Left lung (tissue), 10 donors: ENCODE data around the gene ZPBP. TPM values are rescaled to one million over a fixed set of nuclear protein-coding genes. Genes with fewer than 3 reads are reported as not detected.

Source experiments
- ATAC-seq: fragments of 200-7000 bp; cut with Tn5 transposase; one replicate; pipeline ENCODE4 v1.9.1; 2020; ENCODE audit warnings: moderate library complexity
- DNase-seq, 4 donors: peaks; one replicate each; pipeline ENCODE4 v3.0.0-alpha.2; 2013 to 2020
- H3K27ac ChIP-seq, 2 donors: fragments of 200-600 bp; sonication (generic) in 1 of 2; one replicate each; pipeline versions ENCODE4 v1.5.0 to v1.8.0; 2020 to 2021
- H3K27me3 ChIP-seq, 2 donors: fragments of 200-600 bp; sonication (generic) in 1 of 2; one replicate each; pipeline versions ENCODE4 v1.5.0 to v1.8.0; 2020 to 2021
- H3K36me3 ChIP-seq, 2 donors: fragments of 200-600 bp; sonication (generic) in 1 of 2; one replicate each; pipeline versions ENCODE4 v1.5.0 to v1.8.0; 2020 to 2021
- H3K4me1 ChIP-seq, 2 donors: fragments of 200-600 bp; one replicate each; pipeline ENCODE4 v1.8.0; 2021
- H3K4me3 ChIP-seq, 2 donors: fragments of 200-600 bp; sonication (generic) in 1 of 2; one replicate each; pipeline versions ENCODE4 v1.5.0 to v1.8.0; 2020 to 2021; ENCODE audit warnings: mild to moderate bottlenecking in 1 of 2
- H3K9me3 ChIP-seq, 2 donors: fragments of 200-600 bp; sonication (generic) in 1 of 2; one replicate each; pipeline versions ENCODE4 v1.5.0 to v1.8.0; 2020 to 2021
- intact Hi-C, 2 donors: fragments of 100-400 bp; cut with DNase I; formaldehyde crosslinking; loops; one replicate each; pipeline versions ENCODE4 v1.11.2 to v1.14.2; 2022
- polyA plus RNA-seq, 6 donors: library from polyadenylated mRNA; unstranded; fragments of 120-200 nt; gene quantifications; one replicate each; pipeline ENCODE4 v1.2.1, GENCODE V29; 2013; ENCODE audit not compliant: insufficient read length in 6 of 6
- total RNA-seq, 2 donors: library from RNA; stranded (reverse); fragmentation: NEBNext Ultra II Directional; extraction: Animal tissue kit (Norgen Biotek cat#: 25700); gene quantifications; one replicate each; pipeline ENCODE4 v1.2.1, GENCODE V29; 2021
- TF ChIP-seq, protein P1 (sequence below), 2 donors: fragments of 200-600 bp; sonication (generic) in 1 of 2; IDR thresholded peaks; one replicate each; pipeline versions ENCODE4 v1.5.0 to v1.8.0; 2021; ENCODE audit warnings: antibody characterized with exemption in 2 of 2
- donor health status: DM: no; HTN: yes; CAD: no.
- donor health status: DM: no; HTN: no; CAD: no.

The ZPBP gene
- total and polyA plus RNA-seq, 8 donors: 0.21 to 0.73 (median 0.32) TPM; not detected in 4

GRCh38 chr7:50073093-50073492 lies 20.0 kb downstream of the ZPBP start:
- TF ChIP-seq, protein P1, sequence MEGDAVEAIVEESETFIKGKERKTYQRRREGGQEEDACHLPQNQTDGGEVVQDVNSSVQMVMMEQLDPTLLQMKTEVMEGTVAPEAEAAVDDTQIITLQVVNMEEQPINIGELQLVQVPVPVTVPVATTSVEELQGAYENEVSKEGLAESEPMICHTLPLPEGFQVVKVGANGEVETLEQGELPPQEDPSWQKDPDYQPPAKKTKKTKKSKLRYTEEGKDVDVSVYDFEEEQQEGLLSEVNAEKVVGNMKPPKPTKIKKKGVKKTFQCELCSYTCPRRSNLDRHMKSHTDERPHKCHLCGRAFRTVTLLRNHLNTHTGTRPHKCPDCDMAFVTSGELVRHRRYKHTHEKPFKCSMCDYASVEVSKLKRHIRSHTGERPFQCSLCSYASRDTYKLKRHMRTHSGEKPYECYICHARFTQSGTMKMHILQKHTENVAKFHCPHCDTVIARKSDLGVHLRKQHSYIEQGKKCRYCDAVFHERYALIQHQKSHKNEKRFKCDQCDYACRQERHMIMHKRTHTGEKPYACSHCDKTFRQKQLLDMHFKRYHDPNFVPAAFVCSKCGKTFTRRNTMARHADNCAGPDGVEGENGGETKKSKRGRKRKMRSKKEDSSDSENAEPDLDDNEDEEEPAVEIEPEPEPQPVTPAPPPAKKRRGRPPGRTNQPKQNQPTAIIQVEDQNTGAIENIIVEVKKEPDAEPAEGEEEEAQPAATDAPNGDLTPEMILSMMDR (IDR thresholded peaks at IDR 0.05): no peak
- intact Hi-C loops: no loop called here
- peaks cover 0 to 16% of the 10 kb centered on the region in 2 donors for H3K4me1 ChIP-seq
- ATAC-seq (no peak), DNase-seq (no peak)
- H3K36me3 ChIP-seq: no peaks in the 10 kb centered on the region
- H3K9me3 ChIP-seq: peaks cover 0 to 21% of the 10 kb centered on the region in 2 donors
- no peaks in the 10 kb centered on the region for H3K27me3 ChIP-seq
- no peak overlapping the region for H3K4me3 ChIP-seq
- no peak overlapping the region for H3K27ac ChIP-seq

DNA sequence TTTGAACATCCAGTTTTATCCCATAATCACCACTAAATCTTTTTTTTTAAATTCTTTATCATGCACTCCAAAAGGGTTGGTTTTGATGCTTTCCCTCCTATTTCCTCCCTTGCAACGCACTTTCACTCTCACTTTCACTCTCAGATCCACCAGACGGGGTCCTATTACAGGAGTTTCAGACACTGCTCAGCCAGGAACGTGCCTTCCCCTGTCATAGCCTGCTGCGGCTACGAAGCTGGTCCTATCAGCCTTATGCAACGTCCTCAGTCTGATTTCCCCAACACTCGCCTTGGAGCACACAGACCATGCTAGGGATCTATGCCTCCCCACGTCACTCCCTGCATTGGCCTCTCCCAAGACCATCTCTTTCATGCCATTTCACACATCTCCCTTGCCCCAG lies 23.4 kb downstream of the ZPBP start:
- Histone ChIP-seq H3K9me3 (peaks cover 0 to 24% of the 10 kb centered on the region in 2 donors), H3K4me1 (peaks cover 0 to 21% of the 10 kb centered on the region in 2 donors), H3K27ac (peak overlapping the region; percentile 51 to 71), H3K4me3 (peak overlapping the region; percentile 26 to 49), H3K36me3 (no peaks in the 10 kb centered on the region), H3K27me3 (no peaks in the 10 kb centered on the region)
- intact Hi-C loops: no loop called here
- TF ChIP-seq, protein P1 (IDR thresholded peaks at IDR 0.05): no peak
- ATAC-seq (peak; percentile 73), DNase-seq (peak in 1 of 4 donors; percentile 47)

DNA sequence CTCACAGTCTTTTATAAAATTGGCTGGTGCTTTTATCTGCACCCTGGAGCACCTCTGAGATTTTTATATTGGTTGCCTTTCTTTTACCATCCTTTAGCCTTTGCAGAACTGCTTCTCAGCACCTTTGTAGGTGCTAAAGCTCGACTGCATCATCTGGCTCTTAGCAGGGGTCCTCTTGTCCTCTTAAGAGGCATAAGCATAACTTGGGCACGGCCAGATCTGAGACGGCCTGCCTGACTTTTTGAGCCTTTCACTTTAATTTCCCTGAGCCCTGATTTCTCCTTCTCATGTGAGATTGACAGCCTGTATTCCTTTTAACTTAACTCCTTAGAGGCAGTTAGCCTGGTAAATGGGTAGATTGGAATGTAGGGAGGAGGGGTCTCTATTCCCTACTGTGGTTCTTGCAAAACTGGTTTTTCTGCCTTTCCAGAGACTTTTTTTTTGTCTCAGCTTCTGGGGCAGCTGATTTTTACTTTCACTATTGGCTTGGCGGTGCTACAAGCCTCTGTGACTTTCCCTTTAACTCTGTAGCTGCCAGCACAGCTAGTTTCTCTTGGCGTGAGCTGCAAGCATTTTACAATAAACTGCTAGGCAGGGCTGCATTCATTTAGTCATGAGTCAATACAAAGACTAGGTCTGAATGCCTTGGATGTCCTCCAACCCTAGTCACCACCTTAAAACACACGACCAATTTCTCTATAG lies 24.0 kb downstream of the ZPBP start:
- H3K27me3 ChIP-seq: no peaks in the 10 kb centered on the region
- peaks cover 0 to 27% of the 10 kb centered on the region in 2 donors for H3K9me3 ChIP-seq
- peak overlapping the region; percentile 51 to 71 for H3K27ac ChIP-seq
- H3K4me1 ChIP-seq: peaks cover 0 to 21% of the 10 kb centered on the region in 2 donors
- TF ChIP-seq, protein P1 (IDR thresholded peaks at IDR 0.05): no peak
- H3K4me3 ChIP-seq: peak overlapping the region; percentile 26 to 49
- ATAC-seq (peak; percentile 87), DNase-seq (peak in 1 of 4 donors; percentile 74)
- no peaks in the 10 kb centered on the region for H3K36me3 ChIP-seq
- intact Hi-C loops: no loop called here

DNA sequence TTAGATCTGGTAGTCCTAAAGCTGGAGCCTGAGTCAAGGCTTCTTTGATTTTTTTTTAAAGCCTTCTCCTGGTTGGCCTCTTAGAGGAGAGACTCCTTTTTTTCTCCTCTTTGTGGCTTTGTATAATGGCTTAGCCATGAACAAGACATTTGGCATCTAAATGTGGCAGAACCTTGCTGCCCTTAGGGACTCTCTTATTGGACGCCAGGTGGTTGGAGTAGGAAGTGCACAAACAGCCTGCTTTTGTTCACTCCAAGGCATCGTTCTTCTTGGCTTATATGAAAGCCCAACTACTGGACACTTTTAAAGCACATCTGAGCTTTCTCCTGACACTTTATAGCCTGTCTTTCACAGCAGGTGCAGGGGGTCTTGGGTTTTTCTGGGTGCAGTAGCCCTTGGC lies 25.0 kb downstream of the ZPBP start:
- peak overlapping the region in 1 of 2 donors; percentile 49 for H3K4me3 ChIP-seq
- intact Hi-C loops: no loop called here
- ATAC-seq (peak; percentile 74), DNase-seq (no peak)
- H3K36me3 ChIP-seq: no peaks in the 10 kb centered on the region
- no peaks in the 10 kb centered on the region for H3K27me3 ChIP-seq
- peaks cover 0 to 25% of the 10 kb centered on the region in 2 donors for H3K9me3 ChIP-seq
- H3K4me1 ChIP-seq: peaks cover 0 to 21% of the 10 kb centered on the region in 2 donors
- TF ChIP-seq, protein P1 (IDR thresholded peaks at IDR 0.05): peak; percentile 22 to 48
- no peak overlapping the region for H3K27ac ChIP-seq

- no peaks in the 10 kb centered on the region for H3K27me3 ChIP-seq
- H3K27ac ChIP-seq: no peak overlapping the region
- ATAC-seq: no peak
- no peak for DNase-seq
- TF ChIP-seq, protein P1 (IDR thresholded peaks at IDR 0.05): no peak
- H3K4me1 ChIP-seq: peaks cover 0 to 4% of the 10 kb centered on the region in 2 donors
- H3K9me3 ChIP-seq: peaks cover 0 to 13% of the 10 kb centered on the region in 2 donors
- intact Hi-C loops: no loop called here
- H3K36me3 ChIP-seq: no peaks in the 10 kb centered on the region
- H3K4me3 ChIP-seq: no peak overlapping the region
Observed at GRCh38 chr7:50062951-50063350, 30.1 kb downstream of the ZPBP start.
